Spleen (tissue), 11 donors: ENCODE data around the gene FBXO46. TPM values are rescaled to one million over a fixed set of nuclear protein-coding genes. Genes with fewer than 3 reads are reported as not detected.

ENCODE experiments used
- DNase-seq: peaks from one replicate; pipeline ENCODE4 v3.0.0-alpha.2; 2020
- H3K27ac ChIP-seq, 8 donors: fragments of 200-600 bp; sonication (generic) in 7 of 8; 1 replicate in 4 of 8; 2 replicates in 4 of 8; pipeline versions ENCODE4 v1.5.0 to v1.8.0; 2016 to 2021; ENCODE audit warnings: inconsistent platforms in 4 of 8, mild to moderate bottlenecking in 4 of 8, moderate library complexity in 1 of 8
- H3K27me3 ChIP-seq, 7 donors: fragments of 200-600 bp; sonication (generic) in 6 of 7; replicated peaks in 1 of 7; 1 replicate in 4 of 7; 2 replicates in 3 of 7; pipeline versions ENCODE4 v1.5.0 to v1.8.0; 2016 to 2021; ENCODE audit warnings: inconsistent platforms in 3 of 7, mild to moderate bottlenecking in 1 of 7
- H3K36me3 ChIP-seq, 6 donors: fragments of 200-600 bp; sonication (generic) in 5 of 6; 1 replicate in 4 of 6; 2 replicates in 2 of 6; pipeline versions ENCODE4 v1.5.0 to v1.8.0; 2016 to 2021; ENCODE audit warnings: inconsistent platforms in 2 of 6
- H3K4me1 ChIP-seq, 6 donors: fragments of 200-600 bp; sonication (generic) in 5 of 6; 1 replicate in 3 of 6; 2 replicates in 3 of 6; pipeline versions ENCODE4 v1.5.0 to v1.8.0; 2016 to 2021; ENCODE audit warnings: inconsistent platforms in 3 of 6
- H3K4me3 ChIP-seq, 8 donors: fragments of 200-600 bp; sonication (generic) in 7 of 8; 1 replicate in 4 of 8; 2 replicates in 4 of 8; pipeline versions ENCODE4 v1.5.0 to v1.8.0; 2016 to 2021; ENCODE audit warnings: inconsistent platforms in 4 of 8, mild to moderate bottlenecking in 4 of 8, moderate library complexity in 2 of 8
- H3K9me3 ChIP-seq, 8 donors: fragments of 200-600 bp; sonication (generic) in 7 of 8; 1 replicate in 4 of 8; 2 replicates in 4 of 8; pipeline versions ENCODE4 v1.5.0 to v1.8.0; 2016 to 2021; ENCODE audit warnings: inconsistent platforms in 4 of 8
- POLR2A ChIP-seq, 3 donors: fragments of 450-650 bp; IDR thresholded peaks; one replicate each; pipeline ENCODE4 v1.5.1; 2017; ENCODE audit warnings: antibody characterized with exemption in 3 of 3, mild to moderate bottlenecking in 1 of 3
- POLR2AphosphoS5 ChIP-seq, 3 donors: sonication (generic); formaldehyde crosslinking; IDR thresholded peaks; one replicate each; pipeline ENCODE4 v1.5.1; 2017; ENCODE audit warnings: antibody characterized with exemption in 3 of 3
- WGBS, 5 donors: extraction: QIAGEN DNeasy Blood & Tissue Kit in 3 of 5; methylation state at CpG; one replicate each; pipeline versions ENCODE4 v1.1.5 to v1.1.7; 2013 to 2018; 5-methylcytosine and 5-hydroxymethylcytosine counted together
- intact Hi-C: fragments of 100-400 bp; cut with DNase I; formaldehyde crosslinking; loops from one replicate; pipeline ENCODE4 v1.15.0; 2023; ENCODE audit warnings: low total_unique reads
- polyA plus RNA-seq, 3 donors: library from polyadenylated mRNA; stranded (reverse); fragments of 200-250 nt; gene quantifications; one replicate each; pipeline ENCODE4 v1.2.1, GENCODE V29; 2013
- total RNA-seq, 7 donors: library from RNA; depleted of rRNA in 3 of 7; stranded (reverse); fragments of >200 nt in 3 of 7; fragmentation: NEBNext Ultra II Directional in 4 of 7; extraction: Animal tissue kit (Norgen Biotek cat#: 25700) in 4 of 7; gene quantifications; one replicate each; pipeline versions ENCODE4 v1.1.0 to v1.2.1, GENCODE V29; 2016 to 2021
- TF ChIP-seq, protein P1 (sequence below), 11 experiments: fragments of 200-600 bp in 7 of 11; fragments of 450-650 bp in 4 of 11; sonication (generic) in 4 of 11; IDR thresholded peaks in 8 of 11; conservative IDR thresholded peaks in 3 of 11; 1 replicate in 7 of 11; 2 replicates in 4 of 11; pipeline versions ENCODE4 v1.4.0 to v1.8.0; 2016 to 2021; ENCODE audit warnings: antibody characterized with exemption in 11 of 11, inconsistent platforms in 4 of 11, mild to moderate bottlenecking in 1 of 11
- donor health status: healthy with polysubstance abuse.
- donor health status: DM: no; HTN: no; CAD: no; lungs with moderate emphysema.
- donor health status: DM: no; HTN: no; CAD: no.
- donor health status: Bipolar disorder and iron deficiency.
- donor health status: healthy.
- donor health status: DM: no; HTN: no; CAD: no.
- donor health status: DM: yes; HTN: yes; CAD: no.

FBXO46 gene
- total and polyA plus RNA-seq, 10 donors: 8.8 to 28.1 (median 18.1) TPM

DNA sequence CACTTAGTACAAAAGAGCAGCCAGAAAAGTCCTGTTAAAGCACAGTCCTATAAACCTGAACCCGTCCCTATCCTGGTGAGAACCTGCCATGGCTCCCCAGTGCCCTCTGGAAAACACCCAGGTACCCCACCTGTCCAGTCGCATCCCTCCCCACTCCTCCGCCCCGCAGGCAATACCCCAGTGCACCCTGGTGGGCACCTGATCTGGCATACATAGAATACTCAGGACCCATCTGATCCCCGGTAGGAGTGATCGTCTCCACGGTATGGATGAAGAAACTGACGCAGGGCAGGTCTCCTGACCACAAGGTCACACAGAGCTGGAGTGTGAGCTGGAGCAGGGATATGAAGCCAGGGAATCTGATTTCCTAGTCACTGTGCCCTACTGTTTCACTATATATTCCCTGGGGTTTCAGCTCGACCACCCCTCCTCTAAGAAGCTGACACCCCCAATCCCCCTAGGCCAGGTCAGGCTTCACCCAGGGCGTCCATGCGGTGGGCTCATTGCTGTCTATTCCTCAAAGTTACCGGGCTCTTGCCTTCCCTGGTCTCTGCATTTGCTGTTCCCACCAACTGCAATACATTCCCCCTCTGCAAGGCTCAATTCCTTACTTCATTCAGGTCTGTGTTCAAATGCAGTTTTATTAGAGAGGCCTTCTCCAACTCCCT is 12.6 kb downstream of the FBXO46 start:
- H3K4me3 ChIP-seq: peak overlapping the region; percentile 21 to 82 (median 55)
- H3K4me1 ChIP-seq: peaks cover 6 to 65% (median 31%) of the 10 kb centered on the region in 6 donors
- intact Hi-C loops: no loop called here
- peaks cover 0 to 45% (median 14%) of the 10 kb centered on the region in 6 donors for H3K36me3 ChIP-seq
- H3K9me3 ChIP-seq: no peaks in the 10 kb centered on the region
- DNase-seq: peak; percentile 83
- H3K27ac ChIP-seq: peak overlapping the region; percentile 86 to 97 (median 94)
- H3K27me3 ChIP-seq: no peaks in the 10 kb centered on the region
- TF ChIP-seq POLR2A (IDR thresholded peaks at IDR 0.05) (no peak), POLR2AphosphoS5 (IDR thresholded peaks at IDR 0.05) (no peak)
- TF ChIP-seq, protein P1, sequence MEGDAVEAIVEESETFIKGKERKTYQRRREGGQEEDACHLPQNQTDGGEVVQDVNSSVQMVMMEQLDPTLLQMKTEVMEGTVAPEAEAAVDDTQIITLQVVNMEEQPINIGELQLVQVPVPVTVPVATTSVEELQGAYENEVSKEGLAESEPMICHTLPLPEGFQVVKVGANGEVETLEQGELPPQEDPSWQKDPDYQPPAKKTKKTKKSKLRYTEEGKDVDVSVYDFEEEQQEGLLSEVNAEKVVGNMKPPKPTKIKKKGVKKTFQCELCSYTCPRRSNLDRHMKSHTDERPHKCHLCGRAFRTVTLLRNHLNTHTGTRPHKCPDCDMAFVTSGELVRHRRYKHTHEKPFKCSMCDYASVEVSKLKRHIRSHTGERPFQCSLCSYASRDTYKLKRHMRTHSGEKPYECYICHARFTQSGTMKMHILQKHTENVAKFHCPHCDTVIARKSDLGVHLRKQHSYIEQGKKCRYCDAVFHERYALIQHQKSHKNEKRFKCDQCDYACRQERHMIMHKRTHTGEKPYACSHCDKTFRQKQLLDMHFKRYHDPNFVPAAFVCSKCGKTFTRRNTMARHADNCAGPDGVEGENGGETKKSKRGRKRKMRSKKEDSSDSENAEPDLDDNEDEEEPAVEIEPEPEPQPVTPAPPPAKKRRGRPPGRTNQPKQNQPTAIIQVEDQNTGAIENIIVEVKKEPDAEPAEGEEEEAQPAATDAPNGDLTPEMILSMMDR (IDR thresholded peaks at IDR 0.05 in 8 of 11, conservative IDR thresholded peaks at IDR 0.05 in 3 of 11): no peak
- WGBS, 5 donors: 58 to 73% (median 68%) methylated on average over 8 to 12 of the region's 12 CpGs

GRCh38 chr19:45717131-45717982 is 13.3 kb downstream of the FBXO46 start:
- Histone ChIP-seq H3K36me3 (peaks cover 0 to 45% (median 17%) of the 10 kb centered on the region in 6 donors), H3K9me3 (no peaks in the 10 kb centered on the region), H3K4me1 (peaks cover 6 to 59% (median 30%) of the 10 kb centered on the region in 6 donors), H3K27me3 (no peaks in the 10 kb centered on the region), H3K4me3 (peak overlapping the region; percentile 47 to 82 (median 55)), H3K27ac (peak overlapping the region; percentile 86 to 97 (median 94))
- intact Hi-C loops: no loop called here
- TF ChIP-seq POLR2A (IDR thresholded peaks at IDR 0.05) (no peak), POLR2AphosphoS5 (IDR thresholded peaks at IDR 0.05) (peak; percentile 94 to 98 (median 95))
- TF ChIP-seq, protein P1 (IDR thresholded peaks at IDR 0.05 in 8 of 11, conservative IDR thresholded peaks at IDR 0.05 in 3 of 11): peak in 7 of 11 experiments; percentile 24 to 67 (median 47)
- DNase-seq: peak; percentile 99
- WGBS, 5 donors: 0 to 1% (median 1%) methylated on average over 41 to 51 of the region's 51 CpGs

GRCh38 chr19:45716359-45717130 is 14.2 kb downstream of the FBXO46 start:
- Histone ChIP-seq H3K27me3 (no peaks in the 10 kb centered on the region), H3K9me3 (no peaks in the 10 kb centered on the region), H3K36me3 (peaks cover 0 to 45% (median 25%) of the 10 kb centered on the region in 6 donors), H3K4me3 (peak overlapping the region; percentile 47 to 82 (median 55)), H3K27ac (peak overlapping the region; percentile 70 to 97 (median 94)), H3K4me1 (peaks cover 6 to 52% (median 29%) of the 10 kb centered on the region in 6 donors)
- TF ChIP-seq POLR2A (IDR thresholded peaks at IDR 0.05) (no peak), POLR2AphosphoS5 (IDR thresholded peaks at IDR 0.05) (no peak)
- TF ChIP-seq, protein P1 (IDR thresholded peaks at IDR 0.05 in 8 of 11, conservative IDR thresholded peaks at IDR 0.05 in 3 of 11): no peak
- 3 to 5% (median 3%) methylated on average over 24 of the region's 24 CpGs for WGBS, 5 donors
- intact Hi-C loops: no loop called here
- no peak for DNase-seq
